Vagina (tissue), 2 donors: ENCODE results near the gene VAV1. TPM values are rescaled to one million over a fixed set of nuclear protein-coding genes. Genes with fewer than 3 reads are reported as not detected.

Experiments
- DNase-seq, 2 donors: peaks; one replicate each; pipeline ENCODE4 v3.0.0-alpha.2; 2017; ENCODE audit errors: extremely low spot score in 2 of 2
- H3K27ac ChIP-seq: fragments of 200-600 bp; sonication (generic); one replicate; pipeline ENCODE4 v1.5.1; 2019
- H3K27me3 ChIP-seq: fragments of 200-600 bp; sonication (generic); one replicate; pipeline ENCODE4 v1.5.1; 2019
- H3K36me3 ChIP-seq, 2 donors: fragments of 200-600 bp; sonication (generic); one replicate each; pipeline ENCODE4 v1.5.1; 2017 to 2019
- H3K4me1 ChIP-seq: fragments of 200-600 bp; sonication (generic); one replicate; pipeline ENCODE4 v1.5.1; 2019
- H3K4me3 ChIP-seq, 2 donors: fragments of 200-600 bp; sonication (generic); 1 replicate in 1 of 2; 2 replicates in 1 of 2; pipeline ENCODE4 v1.5.1; 2016 to 2019
- H3K9me3 ChIP-seq: fragments of 200-600 bp; sonication (generic); one replicate; pipeline ENCODE4 v1.5.1; 2019
- POLR2A ChIP-seq, 2 donors: fragments of 450-650 bp; IDR thresholded peaks; one replicate each; pipeline ENCODE4 v1.6.1; 2017; ENCODE audit warnings: antibody characterized with exemption in 2 of 2, mild to moderate bottlenecking in 2 of 2, moderate library complexity in 2 of 2
- POLR2AphosphoS5 ChIP-seq, 2 donors: sonication (generic); formaldehyde crosslinking; IDR thresholded peaks; one replicate each; pipeline ENCODE4 v1.9.0; 2017; ENCODE audit warnings: antibody characterized with exemption in 2 of 2, mild to moderate bottlenecking in 2 of 2, low read depth in 1 of 2; ENCODE audit not compliant: insufficient read depth in 1 of 2
- intact Hi-C: fragments of 100-400 bp; cut with DNase I; formaldehyde crosslinking; loops from one replicate; pipeline ENCODE4 v1.15.1; 2023
- total RNA-seq: library from RNA; depleted of rRNA; stranded (reverse); fragments of >200 nt; gene quantifications from one replicate; pipeline ENCODE4 v1.2.3, GENCODE V29; 2016
- TF ChIP-seq, protein P1 (sequence below), 3 experiments: fragments of 450-650 bp in 2 of 3; fragments of 200-600 bp in 1 of 3; sonication (generic) in 1 of 3; IDR thresholded peaks; one replicate each; pipeline ENCODE4 v1.5.1; 2017 to 2019; ENCODE audit warnings: antibody characterized with exemption in 3 of 3, mild to moderate bottlenecking in 2 of 3, moderate library complexity in 2 of 3

The VAV1 gene
- total RNA-seq, 1 donor from 2014 or later = 5.9 TPM

DNA sequence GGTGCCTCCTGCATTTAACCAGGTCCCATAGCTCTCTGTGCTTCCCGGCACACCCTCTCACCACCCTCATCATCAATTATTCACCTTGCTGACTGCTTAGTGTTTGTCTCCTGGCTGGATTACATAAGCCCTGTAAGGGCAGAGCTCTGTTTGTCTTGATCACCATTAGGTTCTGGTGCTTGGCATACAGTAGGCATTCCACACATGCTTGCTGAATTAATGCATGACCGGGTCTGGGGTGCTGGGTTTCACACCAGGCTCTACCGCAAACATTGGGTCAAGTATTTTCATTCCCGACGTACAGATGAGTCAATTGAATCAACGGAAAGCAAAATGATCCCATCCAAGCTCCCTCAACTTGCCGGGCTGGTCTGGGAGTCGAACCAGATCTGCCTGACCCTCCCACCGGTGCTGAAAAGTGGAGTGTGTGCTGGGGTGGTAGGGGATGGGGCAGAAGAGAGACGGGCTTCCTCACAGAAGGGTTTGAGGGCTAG lies 28.5 kb downstream of the VAV1 start:
- Histone ChIP-seq H3K4me3 (peak overlapping the region; percentile 15 to 20), H3K9me3 (no peaks in the 10 kb centered on the region), H3K27ac (no peak overlapping the region), H3K36me3 (no peaks in the 10 kb centered on the region), H3K4me1 (peaks cover 16% of the 10 kb centered on the region), H3K27me3 (no peaks in the 10 kb centered on the region)
- TF ChIP-seq POLR2AphosphoS5 (IDR thresholded peaks at IDR 0.05; ENCODE audit: insufficient read depth in 1 of 2, low read depth in 1 of 2) = no peak
- TF ChIP-seq, protein P1, sequence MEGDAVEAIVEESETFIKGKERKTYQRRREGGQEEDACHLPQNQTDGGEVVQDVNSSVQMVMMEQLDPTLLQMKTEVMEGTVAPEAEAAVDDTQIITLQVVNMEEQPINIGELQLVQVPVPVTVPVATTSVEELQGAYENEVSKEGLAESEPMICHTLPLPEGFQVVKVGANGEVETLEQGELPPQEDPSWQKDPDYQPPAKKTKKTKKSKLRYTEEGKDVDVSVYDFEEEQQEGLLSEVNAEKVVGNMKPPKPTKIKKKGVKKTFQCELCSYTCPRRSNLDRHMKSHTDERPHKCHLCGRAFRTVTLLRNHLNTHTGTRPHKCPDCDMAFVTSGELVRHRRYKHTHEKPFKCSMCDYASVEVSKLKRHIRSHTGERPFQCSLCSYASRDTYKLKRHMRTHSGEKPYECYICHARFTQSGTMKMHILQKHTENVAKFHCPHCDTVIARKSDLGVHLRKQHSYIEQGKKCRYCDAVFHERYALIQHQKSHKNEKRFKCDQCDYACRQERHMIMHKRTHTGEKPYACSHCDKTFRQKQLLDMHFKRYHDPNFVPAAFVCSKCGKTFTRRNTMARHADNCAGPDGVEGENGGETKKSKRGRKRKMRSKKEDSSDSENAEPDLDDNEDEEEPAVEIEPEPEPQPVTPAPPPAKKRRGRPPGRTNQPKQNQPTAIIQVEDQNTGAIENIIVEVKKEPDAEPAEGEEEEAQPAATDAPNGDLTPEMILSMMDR (IDR thresholded peaks at IDR 0.05) = no peak
- no peak for TF ChIP-seq POLR2A (IDR thresholded peaks at IDR 0.05)
- no peak for DNase-seq
- intact Hi-C loops = no loop called here

DNA sequence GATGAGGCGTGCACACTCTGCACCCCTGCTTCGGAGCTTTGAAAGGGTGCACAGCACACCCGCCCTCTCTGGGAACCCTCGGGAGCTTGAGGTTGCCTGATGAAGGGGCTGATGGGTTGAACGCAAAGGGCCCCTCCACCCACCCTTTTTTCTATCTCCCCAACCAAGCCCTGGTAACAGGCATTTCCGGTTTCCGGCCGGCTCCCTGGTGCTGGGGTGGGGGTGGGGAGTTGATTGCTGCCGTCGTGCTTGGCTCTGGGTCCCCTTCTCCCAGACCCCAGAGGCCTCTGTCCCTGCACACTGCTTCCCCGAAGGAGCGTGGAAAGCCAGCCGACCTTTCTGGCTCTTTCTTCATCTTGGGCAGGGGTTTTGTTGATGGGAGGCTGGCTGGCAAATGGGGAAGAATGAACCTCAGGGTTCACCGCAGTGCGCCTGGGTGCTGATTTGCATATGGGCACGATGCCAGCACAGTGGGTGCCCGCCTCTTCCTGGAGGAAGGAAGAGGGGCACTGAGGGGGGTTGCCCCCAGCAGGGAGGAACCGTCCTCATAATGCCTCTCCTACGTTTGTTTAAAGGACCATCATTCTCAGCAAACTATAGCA lies 29.1 kb downstream of the VAV1 start:
- Histone ChIP-seq H3K27ac (no peak overlapping the region), H3K27me3 (no peaks in the 10 kb centered on the region), H3K36me3 (no peaks in the 10 kb centered on the region), H3K4me1 (peaks cover 16% of the 10 kb centered on the region), H3K4me3 (peak overlapping the region; percentile 15 to 20), H3K9me3 (no peaks in the 10 kb centered on the region)
- intact Hi-C loops = no loop called here
- no peak for DNase-seq
- peak in 1 of 2 donors; percentile 28 for TF ChIP-seq POLR2AphosphoS5 (IDR thresholded peaks at IDR 0.05; ENCODE audit: insufficient read depth in 1 of 2, low read depth in 1 of 2)
- TF ChIP-seq POLR2A (IDR thresholded peaks at IDR 0.05) = no peak

- H3K4me3 ChIP-seq = no peak overlapping the region
- intact Hi-C loops = no loop called here
- peaks cover 16% of the 10 kb centered on the region for H3K4me1 ChIP-seq
- DNase-seq = no peak
- H3K9me3 ChIP-seq = no peaks in the 10 kb centered on the region
- H3K36me3 ChIP-seq = no peaks in the 10 kb centered on the region
- no peaks in the 10 kb centered on the region for H3K27me3 ChIP-seq
- no peak overlapping the region for H3K27ac ChIP-seq
- TF ChIP-seq POLR2AphosphoS5 (IDR thresholded peaks at IDR 0.05; ENCODE audit: insufficient read depth in 1 of 2, low read depth in 1 of 2) (no peak), POLR2A (IDR thresholded peaks at IDR 0.05) (no peak)
- TF ChIP-seq, protein P1 (IDR thresholded peaks at IDR 0.05) = no peak
These were observed 30.0 kb downstream of the VAV1 start for GRCh38 chr19:6802336-6803035.

- Histone ChIP-seq H3K4me1 (peaks cover 16% of the 10 kb centered on the region), H3K27me3 (no peaks in the 10 kb centered on the region), H3K27ac (no peak overlapping the region), H3K9me3 (no peaks in the 10 kb centered on the region), H3K4me3 (no peak overlapping the region), H3K36me3 (no peaks in the 10 kb centered on the region)
- DNase-seq = no peak
- TF ChIP-seq, protein P1 (IDR thresholded peaks at IDR 0.05) = no peak
- TF ChIP-seq POLR2A (IDR thresholded peaks at IDR 0.05) (no peak), POLR2AphosphoS5 (IDR thresholded peaks at IDR 0.05; ENCODE audit: insufficient read depth in 1 of 2, low read depth in 1 of 2) (no peak)
- intact Hi-C loops = no loop called here
These were observed 30.5 kb downstream of the VAV1 start for GRCh38 chr19:6803036-6803404.

DNA sequence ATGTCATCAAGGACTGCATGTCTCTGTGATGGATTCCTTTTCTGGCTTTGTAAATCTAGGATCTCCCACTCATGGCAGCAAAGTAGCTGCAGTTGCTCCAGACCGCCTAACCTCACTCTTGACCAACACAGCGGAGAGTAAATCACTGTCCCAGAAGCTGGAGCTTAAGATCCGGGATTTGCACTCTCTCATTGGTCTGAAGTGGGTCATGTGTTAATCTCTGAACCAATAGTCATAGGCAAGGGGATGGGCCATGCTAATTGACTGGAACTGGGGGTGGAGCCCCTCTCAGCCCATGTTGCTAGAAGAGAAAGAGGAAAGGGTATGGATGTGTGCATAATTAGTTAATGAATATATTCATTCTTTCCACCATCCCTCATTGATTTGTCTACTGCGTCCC lies 34.0 kb downstream of the VAV1 start:
- Histone ChIP-seq H3K27me3 (no peaks in the 10 kb centered on the region), H3K27ac (no peak overlapping the region), H3K36me3 (no peaks in the 10 kb centered on the region), H3K4me1 (peaks cover 10% of the 10 kb centered on the region), H3K9me3 (no peaks in the 10 kb centered on the region), H3K4me3 (no peak overlapping the region)
- TF ChIP-seq POLR2AphosphoS5 (IDR thresholded peaks at IDR 0.05; ENCODE audit: insufficient read depth in 1 of 2, low read depth in 1 of 2) (no peak), POLR2A (IDR thresholded peaks at IDR 0.05) (no peak)
- TF ChIP-seq, protein P1 (IDR thresholded peaks at IDR 0.05) = no peak
- intact Hi-C loops = no loop called here
- no peak for DNase-seq
